Urinary bladder (tissue), 4 donors: ENCODE measurements around the gene TFDP3. TPM values are rescaled to one million over a fixed set of nuclear protein-coding genes. Genes with fewer than 3 reads are reported as not detected.

Experiments used
- DNase-seq: peaks from one replicate; pipeline ENCODE4 v3.0.0-alpha.2; 2015; ENCODE audit errors: extremely low spot score
- H3K27ac ChIP-seq: one replicate; pipeline ENCODE4 v1.5.1; 2013; ENCODE audit warnings: low read depth, mild to moderate bottlenecking, moderate library complexity
- H3K36me3 ChIP-seq: one replicate; pipeline ENCODE4 v1.6.1; 2013; ENCODE audit warnings: mild to moderate bottlenecking, moderate library complexity; ENCODE audit not compliant: insufficient read depth
- H3K4me1 ChIP-seq: one replicate; pipeline ENCODE4 v1.6.1; 2013; ENCODE audit warnings: mild to moderate bottlenecking, moderate library complexity; ENCODE audit not compliant: insufficient read depth
- H3K4me3 ChIP-seq: one replicate; pipeline ENCODE4 v1.5.1; 2013; ENCODE audit warnings: low read depth, low read length
- WGBS: extraction: QIAGEN DNeasy Blood & Tissue Kit; methylation state at CpG from one replicate; pipeline ENCODE4 v1.1.7; 2013; 5-methylcytosine and 5-hydroxymethylcytosine counted together
- polyA plus RNA-seq: library from polyadenylated mRNA; stranded (reverse); fragments of 200-250 nt; gene quantifications from one replicate; pipeline ENCODE4 v1.2.3, GENCODE V29; 2013
- small RNA-seq: library from RNA; depleted of rRNA; stranded (forward); fragments of <200 nt; gene quantifications from one replicate; pipeline ENCODE3, GENCODE V24; 2014
- total RNA-seq: library from RNA; depleted of rRNA; stranded (reverse); fragments of >200 nt; gene quantifications from one replicate; pipeline ENCODE4 v1.2.3, GENCODE V29; 2014
- donor health status: healthy with polysubstance abuse.
- donor health status: healthy.

TFDP3 gene
- total and polyA plus RNA-seq, 2 donors, result not detected

GRCh38 chrX:133175162-133175561 lies 43.0 kb downstream of the TFDP3 start:
- H3K27ac ChIP-seq, result no peak overlapping the region
- no peaks in the 10 kb centered on the region for H3K36me3 ChIP-seq
- H3K4me3 ChIP-seq, result no peak overlapping the region
- H3K4me1 ChIP-seq, result no peaks in the 10 kb centered on the region
- WGBS, result 94% methylated on average over 2 of the region's 2 CpGs
- DNase-seq, result no peak

- Histone ChIP-seq H3K27ac (no peak overlapping the region), H3K4me3 (no peak overlapping the region), H3K36me3 (no peaks in the 10 kb centered on the region), H3K4me1 (no peaks in the 10 kb centered on the region)
- no peak for DNase-seq
- 30% methylated on average over 1 of the region's 1 CpG for WGBS
These were observed 46.0 kb downstream of the TFDP3 start for GRCh38 chrX:133171962-133172708.

Small RNA genes within 50 kb of the gene (small RNA-seq; reads per million reads assigned to genes)
- not detected for gene RNU1-115P

Other genes starting within 250 kb of the TFDP3 start
- gene USP26, start 121.2 kb downstream of the TFDP3 start, total RNA-seq, result not detected
- gene USP26, start 121.2 kb downstream of the TFDP3 start, polyA plus RNA-seq, result not detected
- 16.9 TPM for gene GPC4, start 197.1 kb upstream of the TFDP3 start, total RNA-seq
- gene GPC4, start 197.1 kb upstream of the TFDP3 start, polyA plus RNA-seq, result 18.3 TPM